ENCODE measurements around the gene PXDC1. TPM values are rescaled to one million over a fixed set of nuclear protein-coding genes. Genes with fewer than 3 reads are reported as not detected.
A peak's percentile ranks its signal among the peaks of the same experiment; 100 is the strongest.
"Not testable (repeated sequence)": the region's sequence is repeated elsewhere in the genome, so short reads cannot be mapped to it uniquely, and the experiment has no call there.

The PXDC1 gene
- total RNA-seq, 2 experiments from 2014 or later: not detected

GRCh38 chr6:3721810-3722621 lies 29.5 kb downstream of the PXDC1 start:
- DNase-seq (no peak), ATAC-seq (no peak)
- no peaks in the 10 kb centered on the region for H3K9me3 Mint-ChIP-seq (ENCODE audit: insufficient read depth)
- H3K27me3 Mint-ChIP-seq (ENCODE audit: low read depth): no peaks in the 10 kb centered on the region
- ChIA-PET CTCF (interaction anchor here (1.1 to 3.2 kb wide), 2 partner anchors 10 to 127 kb away, joined by 3 to 20 read pairs; partner anchors contain the start of gene FAM50B), POLR2A (no interaction called here)
- H3K4me3 Mint-ChIP-seq: no peak overlapping the region
- peaks cover 31% of the 10 kb centered on the region for H3K4me1 Mint-ChIP-seq (ENCODE audit: low read depth)
- no peak overlapping the region for H3K27ac Mint-ChIP-seq
- H3K36me3 Mint-ChIP-seq (ENCODE audit: low read depth): no peaks in the 10 kb centered on the region

- not testable (repeated sequence) for H3K36me3 Mint-ChIP-seq (ENCODE audit: low read depth)
Measured at GRCh38 chr6:3720770-3721169, 30.7 kb downstream of the PXDC1 start.

DNA sequence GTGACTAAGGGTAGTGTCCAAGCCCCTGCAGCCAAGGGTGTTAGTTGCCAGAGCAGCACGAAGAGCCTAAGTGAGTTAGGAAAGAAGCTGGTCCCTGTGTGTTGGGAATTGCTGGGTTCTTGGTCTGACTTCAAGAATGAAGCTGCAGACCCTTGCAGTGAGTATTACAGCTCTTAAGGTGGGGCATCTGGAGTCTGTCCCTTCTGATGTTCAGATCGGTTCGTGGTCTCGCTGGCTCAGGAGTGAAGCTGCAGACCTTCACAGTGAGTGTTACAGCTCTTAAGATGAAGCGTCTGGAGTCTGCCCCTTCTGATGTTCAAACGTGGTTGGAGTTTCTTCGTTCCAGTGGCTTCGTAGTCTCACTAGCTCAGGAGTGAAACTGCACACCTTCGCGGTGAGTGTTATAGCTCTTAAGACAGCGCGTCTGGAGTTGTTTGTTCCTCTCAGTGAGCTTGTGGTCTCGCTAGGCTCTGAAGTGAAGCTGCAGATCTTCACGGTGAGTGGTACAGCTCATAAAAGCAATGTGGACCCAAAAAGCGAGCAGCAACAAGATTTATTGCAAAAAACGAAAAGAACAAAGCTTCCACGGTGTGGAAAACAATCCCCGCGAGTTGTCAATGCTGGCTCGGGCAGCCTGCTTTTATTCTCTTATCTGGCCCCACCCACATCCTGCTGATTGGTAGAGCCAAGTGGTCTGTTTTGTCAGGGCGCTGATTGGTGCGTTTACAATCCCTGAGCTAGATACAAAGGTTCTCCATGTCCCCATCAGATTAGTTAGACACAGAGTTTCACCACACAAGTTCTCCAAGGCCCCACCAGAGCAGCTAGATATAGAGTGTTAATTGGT lies 31.8 kb downstream of the PXDC1 start:
- no peak for DNase-seq
- peak overlapping the region; percentile 71 for H3K4me3 Mint-ChIP-seq
- H3K4me1 Mint-ChIP-seq (ENCODE audit: low read depth): peaks cover 31% of the 10 kb centered on the region
- ChIA-PET CTCF (interaction anchor here (1.0 to 1.7 kb wide), 7 partner anchors 8 to 213 kb away, joined by 3 to 19 read pairs (median 3); partner anchors contain the start of gene FAM50B), POLR2A (interaction anchor here (1.1 to 1.4 kb wide), 2 partner anchors 299 to 460 kb away, joined by 3 to 6 read pairs; no protein-coding TSS in a partner anchor)
- no peaks in the 10 kb centered on the region for H3K36me3 Mint-ChIP-seq (ENCODE audit: low read depth)
- no peaks in the 10 kb centered on the region for H3K9me3 Mint-ChIP-seq (ENCODE audit: insufficient read depth)
- ATAC-seq: peak; percentile 70
- no peaks in the 10 kb centered on the region for H3K27me3 Mint-ChIP-seq (ENCODE audit: low read depth)
- H3K27ac Mint-ChIP-seq: peak overlapping the region; percentile 81

More at GRCh38 chr6:3720770-3721169, 30.7 kb downstream of the PXDC1 start:
- POLR2A ChIA-PET: interaction anchor here (1.1 to 1.4 kb wide), 2 partner anchors 298 to 461 kb away, joined by 3 to 6 read pairs; no protein-coding TSS in a partner anchor
- H3K4me3 Mint-ChIP-seq; H3K27ac Mint-ChIP-seq; ATAC-seq; H3K27me3 Mint-ChIP-seq (ENCODE audit: low read depth); H3K9me3 Mint-ChIP-seq (ENCODE audit: insufficient read depth); DNase-seq: not testable (repeated sequence)
- CTCF ChIA-PET: interaction anchor here (1.0 to 1.7 kb wide), 4 partner anchors 12 to 129 kb away, joined by 3 to 19 read pairs (median 4); partner anchors contain the start of gene FAM50B
- peaks cover 31% of the 10 kb centered on the region for H3K4me1 Mint-ChIP-seq (ENCODE audit: low read depth)

GRCh38 chr6:3718407-3718806 lies 33.1 kb downstream of the PXDC1 start:
- CTCF ChIA-PET: no interaction called here
- POLR2A ChIA-PET: interaction anchor here (0.6 kb wide), 1 partner anchor 499 kb away, joined by 3 read pairs; no protein-coding TSS in a partner anchor
- H3K36me3 Mint-ChIP-seq (ENCODE audit: low read depth): no peaks in the 10 kb centered on the region
- H3K27ac Mint-ChIP-seq: no peak overlapping the region
- no peak for ATAC-seq
- no peaks in the 10 kb centered on the region for H3K27me3 Mint-ChIP-seq (ENCODE audit: low read depth)
- peaks cover 31% of the 10 kb centered on the region for H3K4me1 Mint-ChIP-seq (ENCODE audit: low read depth)
- no peaks in the 10 kb centered on the region for H3K9me3 Mint-ChIP-seq (ENCODE audit: insufficient read depth)
- no peak overlapping the region for H3K4me3 Mint-ChIP-seq
- DNase-seq: no peak

DNA sequence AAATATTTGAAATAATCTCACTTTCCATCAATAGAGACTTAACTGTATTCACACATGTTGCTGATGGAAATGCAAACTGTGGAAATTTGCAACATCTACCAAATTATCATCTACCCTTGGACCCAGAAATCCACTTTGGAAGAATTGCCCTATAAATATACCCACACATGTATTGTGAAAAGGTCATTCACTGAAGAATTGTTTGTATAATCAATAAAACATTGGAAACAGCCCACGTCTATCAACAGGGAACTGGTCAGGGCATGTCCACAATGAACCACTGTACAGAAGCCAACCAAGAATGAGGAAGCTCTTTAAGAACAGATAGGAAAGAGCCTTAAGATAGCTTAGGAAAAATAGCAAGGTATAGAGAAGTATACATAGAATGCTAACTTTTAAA lies 36.2 kb downstream of the PXDC1 start:
- H3K36me3 Mint-ChIP-seq (ENCODE audit: low read depth): no peaks in the 10 kb centered on the region
- ATAC-seq: no peak

DNA sequence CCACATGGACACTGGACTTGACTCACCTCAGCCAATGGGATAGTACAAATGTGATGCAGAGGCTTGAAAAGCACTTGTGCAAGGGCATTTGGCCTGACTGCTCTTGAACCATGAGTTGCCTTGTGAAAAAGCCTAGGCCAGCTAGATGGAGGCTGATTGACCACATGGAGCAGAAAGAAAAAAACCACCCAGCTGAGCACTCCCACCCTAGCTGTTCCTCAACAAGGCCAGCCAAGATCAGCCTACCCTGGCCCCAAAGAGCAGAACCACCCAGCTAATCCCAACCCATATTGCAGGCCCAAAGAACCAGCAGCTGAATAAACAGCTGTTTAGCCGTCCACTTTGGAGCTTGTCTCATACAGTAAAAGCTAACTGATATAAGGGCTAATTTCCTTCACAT lies 36.7 kb downstream of the PXDC1 start:
- Mint-ChIP-seq H3K27ac (no peak overlapping the region), H3K9me3 (ENCODE audit: insufficient read depth) (no peaks in the 10 kb centered on the region), H3K4me3 (no peak overlapping the region), H3K27me3 (ENCODE audit: low read depth) (no peaks in the 10 kb centered on the region), H3K4me1 (ENCODE audit: low read depth) (peaks cover 16% of the 10 kb centered on the region), H3K36me3 (ENCODE audit: low read depth) (no peaks in the 10 kb centered on the region)
- ATAC-seq (no peak), DNase-seq (no peak)
- ChIA-PET POLR2A (no interaction called here), CTCF (interaction anchor here (0.9 kb wide), 2 partner anchors 17 to 20 kb away, joined by 3 to 4 read pairs; no protein-coding TSS in a partner anchor)

More for the DNA sequence above, 36.2 kb downstream of the PXDC1 start:
- Mint-ChIP-seq H3K4me3 (no peak overlapping the region), H3K9me3 (ENCODE audit: insufficient read depth) (no peaks in the 10 kb centered on the region), H3K27me3 (ENCODE audit: low read depth) (no peaks in the 10 kb centered on the region), H3K27ac (no peak overlapping the region), H3K4me1 (ENCODE audit: low read depth) (peaks cover 21% of the 10 kb centered on the region)
- no peak for DNase-seq
- ChIA-PET POLR2A (no interaction called here), CTCF (no interaction called here)

- Mint-ChIP-seq H3K27ac (no peak overlapping the region), H3K4me1 (ENCODE audit: low read depth) (peaks cover 9% of the 10 kb centered on the region), H3K27me3 (ENCODE audit: low read depth) (no peaks in the 10 kb centered on the region), H3K36me3 (ENCODE audit: low read depth) (no peaks in the 10 kb centered on the region), H3K4me3 (no peak overlapping the region), H3K9me3 (ENCODE audit: insufficient read depth) (no peaks in the 10 kb centered on the region)
- no peak for DNase-seq
- POLR2A ChIA-PET: no interaction called here
- CTCF ChIA-PET: interaction anchor here (0.9 kb wide), 2 partner anchors 18 to 21 kb away, joined by 3 to 4 read pairs; no protein-coding TSS in a partner anchor
- no peak for ATAC-seq
Measured at GRCh38 chr6:3714111-3714510, 37.4 kb downstream of the PXDC1 start.

DNA sequence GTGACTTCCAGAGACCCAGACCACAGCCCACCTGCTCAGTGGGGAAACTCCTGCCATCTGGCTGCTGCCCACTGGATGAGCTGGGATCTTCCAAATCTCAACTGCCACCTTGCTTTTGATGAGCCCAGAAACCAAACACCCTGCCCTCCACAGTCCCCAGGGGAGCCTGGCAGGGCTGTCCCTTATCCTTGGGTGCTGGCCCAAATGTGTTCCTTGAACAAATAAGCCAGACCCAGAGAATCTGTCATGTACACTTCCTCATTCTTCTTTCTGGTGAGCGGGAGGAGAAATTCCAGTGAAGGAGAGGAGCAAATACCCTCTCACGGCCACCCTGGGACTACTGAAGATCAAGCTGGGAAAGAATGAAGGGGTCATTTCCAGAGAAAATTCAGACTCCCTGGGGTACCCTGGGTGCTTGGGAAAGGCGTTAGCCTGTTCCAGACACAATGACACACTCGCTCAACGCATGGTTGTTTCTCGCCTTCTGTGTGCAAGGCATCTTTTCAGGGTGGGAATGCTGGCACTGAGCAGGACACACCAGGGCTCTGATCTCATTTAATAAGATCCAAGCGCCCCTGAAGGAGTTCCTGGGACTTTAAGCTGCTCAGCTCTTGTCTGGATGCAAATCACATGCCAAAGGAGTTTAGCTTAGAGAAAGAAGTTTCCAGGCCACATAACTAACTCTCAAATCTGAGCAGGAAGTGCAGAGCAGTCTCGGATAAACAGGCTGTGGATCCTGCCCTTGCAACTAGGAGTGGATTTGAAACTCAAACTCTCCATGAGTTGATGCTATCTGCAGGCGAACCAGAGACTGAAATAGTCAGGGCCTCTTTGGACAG lies 38.5 kb downstream of the PXDC1 start:
- Mint-ChIP-seq H3K4me1 (ENCODE audit: low read depth) (peaks cover 1% of the 10 kb centered on the region), H3K27me3 (ENCODE audit: low read depth) (no peaks in the 10 kb centered on the region), H3K9me3 (ENCODE audit: insufficient read depth) (no peaks in the 10 kb centered on the region), H3K4me3 (no peak overlapping the region), H3K36me3 (ENCODE audit: low read depth) (no peaks in the 10 kb centered on the region), H3K27ac (no peak overlapping the region)
- ChIA-PET CTCF (no interaction called here), POLR2A (interaction anchor here (0.6 kb wide), 1 partner anchor 50 kb away, joined by 3 read pairs; no protein-coding TSS in a partner anchor)
- no peak for ATAC-seq
- no peak for DNase-seq

DNA sequence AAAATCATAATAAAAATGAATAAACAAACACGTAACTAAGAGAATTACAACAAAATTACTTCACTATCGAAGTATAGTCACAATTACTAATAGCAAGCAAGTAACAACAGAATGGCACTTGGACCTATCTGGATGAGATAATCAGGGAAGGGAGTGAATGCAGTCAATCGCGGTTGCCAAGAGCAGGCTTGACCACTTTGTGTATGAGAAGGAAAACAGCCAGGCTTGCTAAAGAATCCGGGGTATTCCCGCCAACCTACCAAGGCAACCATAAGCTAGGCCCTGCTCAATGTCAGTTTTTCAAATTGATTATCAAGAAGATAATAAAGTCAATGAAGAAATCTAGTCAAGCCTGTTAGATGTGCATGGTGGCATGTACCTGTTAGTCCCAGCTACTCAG lies 39.7 kb downstream of the PXDC1 start:
- ATAC-seq: no peak
- CTCF ChIA-PET: interaction anchor here (1.1 kb wide), 1 partner anchor 18 kb away, joined by 3 read pairs; no protein-coding TSS in a partner anchor
- POLR2A ChIA-PET: no interaction called here
- Mint-ChIP-seq H3K27ac (no peak overlapping the region), H3K27me3 (ENCODE audit: low read depth) (no peaks in the 10 kb centered on the region), H3K4me1 (ENCODE audit: low read depth) (peaks cover 3% of the 10 kb centered on the region), H3K4me3 (no peak overlapping the region), H3K9me3 (ENCODE audit: insufficient read depth) (no peaks in the 10 kb centered on the region), H3K36me3 (ENCODE audit: low read depth) (no peaks in the 10 kb centered on the region)
- DNase-seq: no peak

DNA sequence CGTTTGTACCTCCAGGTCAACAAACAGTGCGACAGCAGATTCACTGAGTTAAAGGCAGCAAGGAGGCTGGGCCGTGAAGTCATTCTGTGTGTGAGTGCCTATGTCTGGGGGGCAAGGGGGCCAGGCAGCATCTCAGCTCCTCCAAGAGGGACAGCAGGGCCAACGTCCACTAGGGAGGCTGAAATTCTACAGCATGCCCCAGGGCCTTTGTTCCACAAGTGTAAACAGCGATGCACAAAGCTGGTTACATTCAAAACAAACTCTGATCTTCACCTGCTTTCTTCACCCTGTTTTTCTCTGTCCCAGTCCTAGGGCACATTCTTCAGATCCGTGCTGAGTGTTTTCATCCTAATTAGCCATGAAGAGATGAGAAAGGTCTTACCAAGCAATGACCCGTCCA lies 41.1 kb downstream of the PXDC1 start:
- H3K36me3 Mint-ChIP-seq (ENCODE audit: low read depth): no peaks in the 10 kb centered on the region
- ChIA-PET POLR2A (no interaction called here), CTCF (no interaction called here)
- no peak for ATAC-seq
- H3K27me3 Mint-ChIP-seq (ENCODE audit: low read depth): no peaks in the 10 kb centered on the region
- H3K9me3 Mint-ChIP-seq (ENCODE audit: insufficient read depth): no peaks in the 10 kb centered on the region
- H3K4me3 Mint-ChIP-seq: no peak overlapping the region
- no peak for DNase-seq
- H3K4me1 Mint-ChIP-seq (ENCODE audit: low read depth): peaks cover 3% of the 10 kb centered on the region
- no peak overlapping the region for H3K27ac Mint-ChIP-seq

GRCh38 chr6:3708540-3708939 lies 43.0 kb downstream of the PXDC1 start:
- H3K4me3 Mint-ChIP-seq: no peak overlapping the region
- ATAC-seq (no peak), DNase-seq (no peak)
- ChIA-PET POLR2A (no interaction called here), CTCF (no interaction called here)
- H3K27ac Mint-ChIP-seq: no peak overlapping the region
- peaks cover 5% of the 10 kb centered on the region for H3K27me3 Mint-ChIP-seq (ENCODE audit: low read depth)
- no peaks in the 10 kb centered on the region for H3K36me3 Mint-ChIP-seq (ENCODE audit: low read depth)
- H3K9me3 Mint-ChIP-seq (ENCODE audit: insufficient read depth): no peaks in the 10 kb centered on the region
- peaks cover 3% of the 10 kb centered on the region for H3K4me1 Mint-ChIP-seq (ENCODE audit: low read depth)
